GM21423 (cell line): ENCODE results near the gene RITA1.

Experiments
- ATAC-seq: cut with Tn5 transposase; IDR thresholded peaks from one replicate; pipeline ENCODE4 v1.9.1; 2021; ENCODE audit warnings: mild to moderate bottlenecking, moderate library complexity; ENCODE audit not compliant: unreplicated experiment

The RITA1 gene

GRCh38 chr12:113173081-113173698, 12.3 kb upstream of the RITA1 start:
- peak; percentile 72 for ATAC-seq

GRCh38 chr12:113174461-113175384, 10.8 kb upstream of the RITA1 start:
- no peak for ATAC-seq

- ATAC-seq = no peak
These were observed 6.5 kb upstream of the RITA1 start for GRCh38 chr12:113179023-113179422.

- no peak for ATAC-seq
These were observed 5.2 kb upstream of the RITA1 start for GRCh38 chr12:113180333-113180732.

DNA sequence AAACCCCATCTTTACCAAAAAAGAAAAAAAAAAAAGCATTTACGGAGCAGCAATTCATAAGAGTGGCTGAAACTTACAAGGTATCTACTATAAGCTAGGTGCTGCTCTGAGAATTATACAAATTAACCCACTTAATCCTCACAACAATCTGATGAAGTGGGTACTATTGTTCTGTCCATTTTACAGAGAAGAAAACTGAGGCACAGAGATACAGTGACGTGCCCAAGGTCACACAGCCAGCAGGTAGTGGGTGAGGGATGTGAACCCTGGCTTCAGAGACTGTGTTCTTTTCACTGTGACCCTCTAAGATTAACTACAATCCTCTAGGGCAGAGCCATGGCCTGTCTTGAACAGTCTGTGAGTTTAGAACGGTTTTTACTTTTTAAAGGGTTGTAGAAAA, 3.5 kb upstream of the RITA1 start:
- no peak for ATAC-seq

- ATAC-seq = no peak
These were observed 2.4 kb upstream of the RITA1 start for GRCh38 chr12:113183030-113183589.

- ATAC-seq = peak; percentile 41
These were observed 1.2 kb upstream of the RITA1 start for GRCh38 chr12:113184098-113184899.

DNA sequence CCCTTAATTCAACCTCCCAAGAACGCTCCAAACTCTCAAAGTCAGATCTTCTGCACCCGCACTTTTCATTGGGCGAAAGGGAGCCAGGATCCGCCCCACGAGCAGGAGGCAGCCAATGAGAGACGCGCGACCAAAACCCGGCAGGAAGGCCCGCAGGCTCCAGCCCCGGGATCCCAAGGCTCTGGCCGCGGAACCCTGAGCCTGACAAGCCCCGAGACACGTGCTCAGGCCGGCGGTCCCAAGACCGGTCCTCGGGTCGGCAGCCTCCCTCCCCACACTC, 681 bp upstream of the RITA1 start:
- ATAC-seq = peak; percentile 77

GRCh38 chr12:113186033-113186365, 478 bp downstream of the RITA1 start:
- no peak for ATAC-seq

GRCh38 chr12:113186666-113187325, 1.3 kb downstream of the RITA1 start:
- ATAC-seq = no peak

- ATAC-seq = no peak
These were observed 3.8 kb downstream of the RITA1 start for GRCh38 chr12:113189361-113189760.

- no peak for ATAC-seq
These were observed 5.2 kb downstream of the RITA1 start for GRCh38 chr12:113190761-113191160.

GRCh38 chr12:113191227-113191626, 5.7 kb downstream of the RITA1 start:
- no peak for ATAC-seq

DNA sequence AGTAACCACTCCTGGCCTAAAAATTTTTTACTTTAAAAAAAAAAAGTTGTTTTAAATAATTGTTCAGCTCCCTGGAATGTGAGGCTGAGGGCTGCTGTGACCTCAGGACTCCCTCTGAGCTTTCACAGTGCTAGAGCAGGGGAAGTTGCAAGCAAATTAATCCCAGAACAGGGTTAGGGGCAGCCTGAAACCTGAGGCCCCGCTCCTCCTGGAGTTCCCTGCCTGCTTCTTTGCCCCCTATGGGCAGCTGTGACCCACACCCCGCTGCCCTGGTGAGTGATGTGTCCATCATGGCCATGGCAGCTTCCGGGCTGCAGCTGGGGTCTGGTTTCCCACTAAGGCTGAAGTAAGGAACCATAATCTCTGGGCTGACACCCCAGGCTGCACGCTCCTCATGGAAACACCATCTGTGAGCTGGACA, 9.5 kb downstream of the RITA1 start:
- no peak for ATAC-seq

GRCh38 chr12:113195598-113195997, 10.1 kb downstream of the RITA1 start:
- ATAC-seq = no peak

DNA sequence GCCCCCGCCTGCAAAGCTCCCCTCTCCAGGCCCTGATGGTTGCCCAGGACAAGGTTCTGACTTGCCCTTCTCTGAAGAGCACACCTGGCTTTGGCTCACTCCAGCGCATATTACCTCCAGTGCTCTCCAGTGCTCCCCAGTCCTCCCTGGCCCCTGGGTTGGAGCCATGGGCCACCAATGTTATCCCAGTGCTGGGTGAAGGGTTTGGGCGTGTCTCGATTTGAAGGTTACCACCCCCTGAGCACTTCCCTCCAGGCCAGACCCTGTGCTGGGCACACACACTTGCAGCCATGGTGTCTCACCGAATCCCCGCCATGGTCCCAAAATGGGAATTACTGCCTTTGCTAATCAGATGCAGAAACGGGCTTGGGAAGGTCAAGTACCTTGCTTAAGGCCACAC, 11.1 kb downstream of the RITA1 start:
- ATAC-seq = no peak

GRCh38 chr12:113196990-113197389, 11.5 kb downstream of the RITA1 start:
- peak; percentile 79 for ATAC-seq

DNA sequence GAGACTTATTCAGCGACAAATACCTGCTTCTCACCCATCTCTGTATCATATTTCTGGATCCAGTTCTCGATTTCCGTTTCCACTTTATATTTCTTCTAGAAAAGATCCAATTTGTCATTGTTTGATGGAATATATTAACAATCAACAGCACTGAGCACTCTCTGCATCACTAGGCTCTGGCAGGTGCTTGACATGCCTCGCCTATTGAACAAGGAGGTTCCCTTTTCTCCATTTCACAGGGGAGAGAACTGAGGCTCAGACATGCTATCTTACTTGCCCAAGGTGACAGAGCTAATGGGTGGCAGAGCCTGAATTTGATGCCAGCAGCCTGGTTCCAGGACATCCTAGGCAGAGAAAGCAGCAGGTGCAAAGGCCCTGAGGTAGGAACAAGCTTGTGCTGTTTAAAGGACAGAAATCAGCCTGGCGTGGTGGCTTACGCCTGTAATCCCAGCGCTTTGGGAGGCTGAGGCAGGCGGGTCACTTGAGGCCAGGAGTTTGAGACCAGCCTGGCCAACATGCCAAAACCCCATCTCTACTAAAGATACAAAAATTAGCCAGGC, 12.1 kb downstream of the RITA1 start:
- no peak for ATAC-seq

- ATAC-seq = no peak
These were observed 12.8 kb downstream of the RITA1 start for GRCh38 chr12:113198296-113198695.

DNA sequence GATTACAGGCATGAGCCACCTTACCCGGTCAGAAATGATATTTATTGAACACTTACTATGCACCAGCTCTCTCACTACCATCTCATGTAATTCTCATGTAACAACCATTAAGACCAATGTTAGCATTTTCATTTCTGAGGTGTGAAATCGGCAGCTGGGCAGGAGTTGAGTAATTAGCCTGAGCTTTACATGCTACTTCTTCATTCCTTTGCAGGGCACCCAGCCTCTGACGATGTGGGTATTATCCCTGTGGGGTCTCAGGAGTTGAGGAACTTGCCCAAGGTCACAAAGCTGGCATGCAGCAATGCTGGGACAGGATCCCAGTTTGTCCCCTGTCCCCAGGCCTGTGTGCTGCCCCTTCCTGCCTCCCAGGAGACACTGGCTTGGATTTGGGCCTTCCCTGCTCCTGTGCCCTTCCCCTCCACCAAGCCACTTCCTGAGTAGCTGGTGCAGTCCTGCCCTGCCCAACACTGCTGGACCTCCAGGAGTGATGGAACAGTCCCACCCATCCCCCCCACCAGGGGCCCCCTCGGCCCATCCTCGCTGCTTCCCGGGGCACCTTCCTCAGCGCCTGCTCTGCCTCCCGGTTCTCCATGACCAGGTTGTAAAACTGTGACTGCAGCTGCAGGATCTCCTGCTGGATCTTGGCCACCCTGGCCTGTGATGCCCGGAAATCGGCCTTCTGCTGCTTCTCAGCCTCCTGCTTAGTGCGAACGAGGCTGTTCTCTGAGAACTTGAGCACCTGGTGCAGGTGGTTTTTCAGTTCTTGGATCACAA, 14.7 kb downstream of the RITA1 start:
- no peak for ATAC-seq
